ENCODE results near the gene TSNAX. TPM values are rescaled to one million over a fixed set of nuclear protein-coding genes. Genes with fewer than 3 reads are reported as not detected.

Gene TSNAX
- total and polyA plus RNA-seq, 2 of the 8 experiments (the other 6 are each of a cell fraction or from before 2014, with no cell fraction given) = 7.7 to 34.0 TPM

- TF ChIP-seq, protein P1, sequence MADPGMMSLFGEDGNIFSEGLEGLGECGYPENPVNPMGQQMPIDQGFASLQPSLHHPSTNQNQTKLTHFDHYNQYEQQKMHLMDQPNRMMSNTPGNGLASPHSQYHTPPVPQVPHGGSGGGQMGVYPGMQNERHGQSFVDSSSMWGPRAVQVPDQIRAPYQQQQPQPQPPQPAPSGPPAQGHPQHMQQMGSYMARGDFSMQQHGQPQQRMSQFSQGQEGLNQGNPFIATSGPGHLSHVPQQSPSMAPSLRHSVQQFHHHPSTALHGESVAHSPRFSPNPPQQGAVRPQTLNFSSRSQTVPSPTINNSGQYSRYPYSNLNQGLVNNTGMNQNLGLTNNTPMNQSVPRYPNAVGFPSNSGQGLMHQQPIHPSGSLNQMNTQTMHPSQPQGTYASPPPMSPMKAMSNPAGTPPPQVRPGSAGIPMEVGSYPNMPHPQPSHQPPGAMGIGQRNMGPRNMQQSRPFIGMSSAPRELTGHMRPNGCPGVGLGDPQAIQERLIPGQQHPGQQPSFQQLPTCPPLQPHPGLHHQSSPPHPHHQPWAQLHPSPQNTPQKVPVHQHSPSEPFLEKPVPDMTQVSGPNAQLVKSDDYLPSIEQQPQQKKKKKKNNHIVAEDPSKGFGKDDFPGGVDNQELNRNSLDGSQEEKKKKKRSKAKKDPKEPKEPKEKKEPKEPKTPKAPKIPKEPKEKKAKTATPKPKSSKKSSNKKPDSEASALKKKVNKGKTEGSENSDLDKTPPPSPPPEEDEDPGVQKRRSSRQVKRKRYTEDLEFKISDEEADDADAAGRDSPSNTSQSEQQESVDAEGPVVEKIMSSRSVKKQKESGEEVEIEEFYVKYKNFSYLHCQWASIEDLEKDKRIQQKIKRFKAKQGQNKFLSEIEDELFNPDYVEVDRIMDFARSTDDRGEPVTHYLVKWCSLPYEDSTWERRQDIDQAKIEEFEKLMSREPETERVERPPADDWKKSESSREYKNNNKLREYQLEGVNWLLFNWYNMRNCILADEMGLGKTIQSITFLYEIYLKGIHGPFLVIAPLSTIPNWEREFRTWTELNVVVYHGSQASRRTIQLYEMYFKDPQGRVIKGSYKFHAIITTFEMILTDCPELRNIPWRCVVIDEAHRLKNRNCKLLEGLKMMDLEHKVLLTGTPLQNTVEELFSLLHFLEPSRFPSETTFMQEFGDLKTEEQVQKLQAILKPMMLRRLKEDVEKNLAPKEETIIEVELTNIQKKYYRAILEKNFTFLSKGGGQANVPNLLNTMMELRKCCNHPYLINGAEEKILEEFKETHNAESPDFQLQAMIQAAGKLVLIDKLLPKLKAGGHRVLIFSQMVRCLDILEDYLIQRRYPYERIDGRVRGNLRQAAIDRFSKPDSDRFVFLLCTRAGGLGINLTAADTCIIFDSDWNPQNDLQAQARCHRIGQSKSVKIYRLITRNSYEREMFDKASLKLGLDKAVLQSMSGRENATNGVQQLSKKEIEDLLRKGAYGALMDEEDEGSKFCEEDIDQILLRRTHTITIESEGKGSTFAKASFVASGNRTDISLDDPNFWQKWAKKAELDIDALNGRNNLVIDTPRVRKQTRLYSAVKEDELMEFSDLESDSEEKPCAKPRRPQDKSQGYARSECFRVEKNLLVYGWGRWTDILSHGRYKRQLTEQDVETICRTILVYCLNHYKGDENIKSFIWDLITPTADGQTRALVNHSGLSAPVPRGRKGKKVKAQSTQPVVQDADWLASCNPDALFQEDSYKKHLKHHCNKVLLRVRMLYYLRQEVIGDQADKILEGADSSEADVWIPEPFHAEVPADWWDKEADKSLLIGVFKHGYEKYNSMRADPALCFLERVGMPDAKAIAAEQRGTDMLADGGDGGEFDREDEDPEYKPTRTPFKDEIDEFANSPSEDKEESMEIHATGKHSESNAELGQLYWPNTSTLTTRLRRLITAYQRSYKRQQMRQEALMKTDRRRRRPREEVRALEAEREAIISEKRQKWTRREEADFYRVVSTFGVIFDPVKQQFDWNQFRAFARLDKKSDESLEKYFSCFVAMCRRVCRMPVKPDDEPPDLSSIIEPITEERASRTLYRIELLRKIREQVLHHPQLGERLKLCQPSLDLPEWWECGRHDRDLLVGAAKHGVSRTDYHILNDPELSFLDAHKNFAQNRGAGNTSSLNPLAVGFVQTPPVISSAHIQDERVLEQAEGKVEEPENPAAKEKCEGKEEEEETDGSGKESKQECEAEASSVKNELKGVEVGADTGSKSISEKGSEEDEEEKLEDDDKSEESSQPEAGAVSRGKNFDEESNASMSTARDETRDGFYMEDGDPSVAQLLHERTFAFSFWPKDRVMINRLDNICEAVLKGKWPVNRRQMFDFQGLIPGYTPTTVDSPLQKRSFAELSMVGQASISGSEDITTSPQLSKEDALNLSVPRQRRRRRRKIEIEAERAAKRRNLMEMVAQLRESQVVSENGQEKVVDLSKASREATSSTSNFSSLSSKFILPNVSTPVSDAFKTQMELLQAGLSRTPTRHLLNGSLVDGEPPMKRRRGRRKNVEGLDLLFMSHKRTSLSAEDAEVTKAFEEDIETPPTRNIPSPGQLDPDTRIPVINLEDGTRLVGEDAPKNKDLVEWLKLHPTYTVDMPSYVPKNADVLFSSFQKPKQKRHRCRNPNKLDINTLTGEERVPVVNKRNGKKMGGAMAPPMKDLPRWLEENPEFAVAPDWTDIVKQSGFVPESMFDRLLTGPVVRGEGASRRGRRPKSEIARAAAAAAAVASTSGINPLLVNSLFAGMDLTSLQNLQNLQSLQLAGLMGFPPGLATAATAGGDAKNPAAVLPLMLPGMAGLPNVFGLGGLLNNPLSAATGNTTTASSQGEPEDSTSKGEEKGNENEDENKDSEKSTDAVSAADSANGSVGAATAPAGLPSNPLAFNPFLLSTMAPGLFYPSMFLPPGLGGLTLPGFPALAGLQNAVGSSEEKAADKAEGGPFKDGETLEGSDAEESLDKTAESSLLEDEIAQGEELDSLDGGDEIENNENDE (IDR thresholded peaks at IDR 0.05; ENCODE audit: insufficient replicate concordance, low read length) = no peak
These were observed 26.5 kb downstream of the TSNAX start (continued) for GRCh38 chr1:231554969-231555368.
